GM12865 (cell line): Measurements from ENCODE around the gene HAVCR1.

Experiments used
- DNase-seq: peaks from one replicate; pipeline ENCODE4 v3.0.0; 2010; ENCODE audit warnings: low read depth
- H3K4me3 ChIP-seq: 2 replicates; pipeline ENCODE4 v1.5.1; 2011; ENCODE audit warnings: mild to moderate bottlenecking, low read depth, low read length, control low read depth
- CTCF ChIP-seq: IDR thresholded peaks from 2 replicates; pipeline ENCODE4 v1.5.1; 2011; ENCODE audit warnings: low read length, control low read depth, low read depth, inconsistent platforms; ENCODE audit not compliant: insufficient read depth; ENCODE audit errors: missing control alignments

The HAVCR1 gene

DNA sequence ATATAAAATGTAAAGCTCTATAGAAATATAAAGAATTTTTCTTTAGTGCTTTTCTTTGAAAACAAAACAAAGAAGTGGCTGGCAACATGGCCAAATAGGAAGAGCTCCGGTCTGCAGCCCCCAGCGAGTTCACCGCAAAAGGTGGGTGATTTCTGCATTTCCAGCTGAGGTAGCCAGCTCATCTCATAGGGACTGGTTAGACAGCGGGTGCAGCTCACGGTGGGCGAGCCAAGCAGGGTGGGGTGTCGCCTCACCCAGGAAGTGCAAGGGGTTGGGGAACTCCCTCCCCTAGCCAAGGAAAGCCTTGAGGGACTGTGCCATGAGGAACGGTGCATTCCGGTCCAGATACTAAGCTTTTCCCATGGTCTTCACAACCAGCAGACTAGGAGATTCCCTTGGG is 74.9 kb downstream of the HAVCR1 start:
- DNase-seq: no peak
- TF ChIP-seq CTCF: no peak
- no peak overlapping the region for H3K4me3 ChIP-seq

DNA sequence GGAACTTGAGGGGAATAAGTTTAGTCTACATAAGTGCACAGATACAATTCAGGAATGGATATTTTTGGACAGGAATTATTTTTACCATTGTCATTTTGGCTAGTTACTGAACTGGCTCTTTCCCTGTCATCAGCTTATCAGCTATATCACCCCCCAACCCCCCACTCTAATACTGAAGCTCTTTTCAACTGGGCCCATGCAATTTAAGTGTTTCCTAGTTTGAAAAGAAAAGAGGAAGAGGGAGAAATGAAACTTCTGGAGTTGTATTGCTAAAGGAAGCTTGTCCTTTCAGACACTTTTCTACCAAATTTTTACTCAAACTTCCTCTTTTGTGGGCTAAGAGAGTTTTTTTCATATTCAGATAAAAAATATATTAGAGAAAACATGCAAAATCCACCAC is 77.4 kb downstream of the HAVCR1 start:
- TF ChIP-seq CTCF: no peak
- DNase-seq: no peak
- H3K4me3 ChIP-seq: no peak overlapping the region
